Body of pancreas (tissue), 4 donors: ENCODE data around the gene SPDYE2.
"Not testable (repeated sequence)": the region's sequence is repeated elsewhere in the genome, so short reads cannot be mapped to it uniquely, and the experiment has no call there.

Experiments
- CTCF ChIP-seq, 7 experiments: fragments of 450-650 bp in 4 of 7; fragments of 200-600 bp in 3 of 7; sonication (generic) in 3 of 7; IDR thresholded peaks; one replicate each; pipeline ENCODE4 v1.5.1; 2016 to 2019; ENCODE audit warnings: antibody characterized with exemption in 7 of 7
- POLR2A ChIP-seq, 3 donors: fragments of 450-650 bp; IDR thresholded peaks; one replicate each; pipeline ENCODE4 v1.6.1; 2016; ENCODE audit warnings: antibody characterized with exemption in 3 of 3, mild to moderate bottlenecking in 2 of 3

- not testable (repeated sequence) for TF ChIP-seq CTCF, POLR2A (IDR thresholded peaks at IDR 0.05)
These were observed 51.3 kb downstream of the SPDYE2 start for GRCh38 chr7:102602317-102602716.
